PFSK-1 (cell line): Measurements from ENCODE around the gene HHIP.

Experiments
- POLR2AphosphoS5 ChIP-seq: IDR thresholded peaks from 2 replicates; pipeline ENCODE4 v1.6.1; 2012; ENCODE audit warnings: low read depth, mild to moderate bottlenecking, control low read depth, low read length, moderate library complexity
- SIN3A ChIP-seq: IDR thresholded peaks from 2 replicates; pipeline ENCODE4 v1.6.1; 2012; ENCODE audit warnings: mild to moderate bottlenecking, low read length, moderate library complexity, borderline replicate concordance; ENCODE audit not compliant: insufficient read depth

DNA sequence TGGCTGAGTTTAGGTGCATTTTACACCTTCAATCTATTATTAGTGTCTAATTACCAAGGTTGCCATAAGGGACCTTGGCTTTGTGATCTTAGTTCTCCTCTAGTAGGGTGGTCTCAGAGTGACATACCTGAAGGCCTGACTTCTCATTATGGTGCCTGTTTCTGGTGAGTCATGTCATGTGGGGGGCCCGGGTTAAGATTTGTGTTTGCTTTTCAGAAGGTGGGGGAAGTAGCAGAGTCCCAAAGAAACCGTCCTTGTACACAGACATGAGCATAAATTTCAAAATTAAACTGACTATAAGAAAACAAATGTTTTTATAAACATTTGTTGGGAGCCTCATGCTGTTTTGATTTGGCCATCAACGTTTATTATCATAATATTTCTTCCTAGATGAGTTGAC is 74.5 kb downstream of the HHIP start:
- TF ChIP-seq SIN3A = no peak
- TF ChIP-seq POLR2AphosphoS5 = no peak
